Activated CD4-positive, alpha-beta T cell treated with anti-CD3 and anti-CD28 coated beads for 36 hours (primary cell): Measurements from ENCODE around the gene DCAF8. TPM values are rescaled to one million over a fixed set of nuclear protein-coding genes. Genes with fewer than 3 reads are reported as not detected.

Source experiments
- ATAC-seq: fragments of 200-7000 bp; cut with Tn5 transposase; one replicate; pipeline ENCODE4 v1.10.0; 2021; ENCODE audit warnings: mild to moderate bottlenecking, moderate library complexity
- CTCF ChIA-PET: fragments of 350-600 bp; sonication (Branson Sonifier 250); formaldehyde crosslinking; loops from one replicate; lab custom pipeline; 2021; ENCODE audit warnings: antibody characterized with exemption; lab: Charles Lee
- POLR2A ChIA-PET: fragments of 350-600 bp; sonication (Branson Sonifier 250); formaldehyde crosslinking; loops from one replicate; lab custom pipeline; 2021; ENCODE audit warnings: antibody characterized with exemption, inconsistent platforms; lab: Charles Lee
- DNase-seq: peaks from one replicate; pipeline ENCODE4 v3.0.0-alpha.2; 2020
- H3K27ac Mint-ChIP-seq: one replicate; pipeline ENCODE4 v1.8.0; 2021; ENCODE audit warnings: mixed read lengths
- H3K27me3 Mint-ChIP-seq: one replicate; pipeline ENCODE4 v1.8.0; 2021; ENCODE audit warnings: mixed read lengths
- H3K36me3 Mint-ChIP-seq: one replicate; pipeline ENCODE4 v1.8.0; 2021; ENCODE audit warnings: low read depth, mixed read lengths
- H3K4me1 Mint-ChIP-seq: one replicate; pipeline ENCODE4 v1.8.0; 2021; ENCODE audit warnings: mixed read lengths
- H3K4me3 Mint-ChIP-seq: one replicate; pipeline ENCODE4 v1.8.0; 2021; ENCODE audit warnings: mild to moderate bottlenecking, moderate library complexity, mixed read lengths
- H3K9me3 Mint-ChIP-seq: one replicate; pipeline ENCODE4 v1.8.0; 2021; ENCODE audit warnings: low read depth, mixed read lengths
- intact Hi-C, 2 experiments: fragments of 100-400 bp; cut with DNase I in 1 of 2; cut with micrococcal nuclease in 1 of 2; formaldehyde crosslinking; loops; one replicate each; pipeline versions ENCODE4 v1.14.2 to v1.15.1; 2022 to 2024; cut with DNase I, micrococcal nuclease
- total RNA-seq, 2 experiments: library from RNA; stranded (reverse); gene quantifications; one replicate each; pipeline ENCODE4 v1.2.3, GENCODE V29; 2021

Gene DCAF8
- total RNA-seq, 2 experiments from 2014 or later = 116 to 135 TPM

GRCh38 chr1:160245434-160245833 lies 16.9 kb downstream of the DCAF8 start:
- Mint-ChIP-seq H3K9me3 (no peaks in the 10 kb centered on the region), H3K4me3 (no peak overlapping the region), H3K4me1 (peaks cover 8% of the 10 kb centered on the region), H3K36me3 (peaks cover 16% of the 10 kb centered on the region), H3K27me3 (no peaks in the 10 kb centered on the region), H3K27ac (no peak overlapping the region)
- POLR2A ChIA-PET = no interaction called here
- ATAC-seq (no peak), DNase-seq (no peak)
- CTCF ChIA-PET = interaction anchor here (1.2 to 1.5 kb wide), 3 partner anchors 47 to 362 kb away, joined by 3 to 7 read pairs (median 4); no protein-coding TSS in a partner anchor
- intact Hi-C loops = no loop called here

GRCh38 chr1:160244209-160244608 lies 18.1 kb downstream of the DCAF8 start:
- Mint-ChIP-seq H3K9me3 (no peaks in the 10 kb centered on the region), H3K4me1 (peaks cover 8% of the 10 kb centered on the region), H3K27ac (no peak overlapping the region), H3K36me3 (peaks cover 23% of the 10 kb centered on the region), H3K4me3 (no peak overlapping the region), H3K27me3 (no peaks in the 10 kb centered on the region)
- ChIA-PET CTCF (interaction anchor here (0.6 to 1.5 kb wide), 5 partner anchors 48 to 414 kb away, joined by 3 to 7 read pairs (median 3); no protein-coding TSS in a partner anchor), POLR2A (no interaction called here)
- intact Hi-C loops = no loop called here
- ATAC-seq (no peak), DNase-seq (no peak)

- intact Hi-C loops = no loop called here
- no peak for ATAC-seq
- no peak overlapping the region for H3K4me3 Mint-ChIP-seq
- H3K27me3 Mint-ChIP-seq = no peaks in the 10 kb centered on the region
- DNase-seq = no peak
- H3K27ac Mint-ChIP-seq = no peak overlapping the region
- CTCF ChIA-PET = interaction anchor here (0.6 to 1.4 kb wide), 7 partner anchors 8 to 413 kb away, joined by 3 to 10 read pairs (median 3); no protein-coding TSS in a partner anchor
- H3K9me3 Mint-ChIP-seq = no peaks in the 10 kb centered on the region
- POLR2A ChIA-PET = no interaction called here
- H3K4me1 Mint-ChIP-seq = peaks cover 8% of the 10 kb centered on the region
- peaks cover 25% of the 10 kb centered on the region for H3K36me3 Mint-ChIP-seq
Observed at GRCh38 chr1:160243767-160244166, 18.6 kb downstream of the DCAF8 start.

- no peaks in the 10 kb centered on the region for H3K27me3 Mint-ChIP-seq
- H3K9me3 Mint-ChIP-seq = no peaks in the 10 kb centered on the region
- DNase-seq (no peak), ATAC-seq (no peak)
- H3K4me1 Mint-ChIP-seq = peaks cover 2% of the 10 kb centered on the region
- no peak overlapping the region for H3K4me3 Mint-ChIP-seq
- intact Hi-C loops = no loop called here
- peaks cover 42% of the 10 kb centered on the region for H3K36me3 Mint-ChIP-seq
- ChIA-PET POLR2A (no interaction called here), CTCF (interaction anchor here (0.6 to 1.9 kb wide), 7 partner anchors 10 to 55 kb away, joined by 3 to 8 read pairs (median 4); no protein-coding TSS in a partner anchor)
- H3K27ac Mint-ChIP-seq = no peak overlapping the region
Observed at GRCh38 chr1:160239582-160240299, 22.6 kb downstream of the DCAF8 start.

- Mint-ChIP-seq H3K27ac (no peak overlapping the region), H3K36me3 (peaks cover 39% of the 10 kb centered on the region)
- POLR2A ChIA-PET = no interaction called here
Observed at GRCh38 chr1:160238408-160238807, 23.9 kb downstream of the DCAF8 start.

GRCh38 chr1:160237558-160237957 lies 24.8 kb downstream of the DCAF8 start:
- CTCF ChIA-PET = interaction anchor here (0.8 kb wide), 1 partner anchor 156 kb away, joined by 4 read pairs; the partner anchor contains the start of gene KCNJ9
- DNase-seq (no peak), ATAC-seq (no peak)
- Mint-ChIP-seq H3K27ac (no peak overlapping the region), H3K4me3 (no peak overlapping the region), H3K27me3 (no peaks in the 10 kb centered on the region), H3K9me3 (no peaks in the 10 kb centered on the region), H3K4me1 (peaks cover 9% of the 10 kb centered on the region), H3K36me3 (peaks cover 41% of the 10 kb centered on the region)
- POLR2A ChIA-PET = no interaction called here
- intact Hi-C loops = no loop called here

More at GRCh38 chr1:160238408-160238807, 23.9 kb downstream of the DCAF8 start:
- DNase-seq (no peak), ATAC-seq (no peak)
- Mint-ChIP-seq H3K4me3 (no peak overlapping the region), H3K27me3 (no peaks in the 10 kb centered on the region), H3K9me3 (no peaks in the 10 kb centered on the region), H3K4me1 (peaks cover 11% of the 10 kb centered on the region)
- CTCF ChIA-PET = interaction anchor here (0.6 to 1.9 kb wide), 7 partner anchors 14 to 157 kb away, joined by 3 to 8 read pairs (median 4); partner anchors contain the start of gene KCNJ9
- intact Hi-C loops = no loop called here

GRCh38 chr1:160236806-160237205 lies 25.5 kb downstream of the DCAF8 start:
- ATAC-seq = no peak
- H3K4me3 Mint-ChIP-seq = no peak overlapping the region
- peaks cover 9% of the 10 kb centered on the region for H3K4me1 Mint-ChIP-seq
- ChIA-PET CTCF (interaction anchor here (3.7 kb wide), 1 partner anchor 15 kb away, joined by 23 read pairs; no protein-coding TSS in a partner anchor), POLR2A (no interaction called here)
- H3K36me3 Mint-ChIP-seq = peaks cover 39% of the 10 kb centered on the region
- H3K27ac Mint-ChIP-seq = peak overlapping the region; percentile 33
- H3K27me3 Mint-ChIP-seq = no peaks in the 10 kb centered on the region
- H3K9me3 Mint-ChIP-seq = no peaks in the 10 kb centered on the region
- no peak for DNase-seq
- intact Hi-C loops = no loop called here

- no peak overlapping the region for H3K4me3 Mint-ChIP-seq
- H3K27ac Mint-ChIP-seq = no peak overlapping the region
- no peaks in the 10 kb centered on the region for H3K9me3 Mint-ChIP-seq
- CTCF ChIA-PET = interaction anchor here (0.7 to 3.7 kb wide), 5 partner anchors 12 to 19 kb away, joined by 3 to 23 read pairs (median 3); no protein-coding TSS in a partner anchor
- POLR2A ChIA-PET = no interaction called here
- H3K36me3 Mint-ChIP-seq = peaks cover 42% of the 10 kb centered on the region
- intact Hi-C loops = no loop called here
- H3K27me3 Mint-ChIP-seq = no peaks in the 10 kb centered on the region
- H3K4me1 Mint-ChIP-seq = peaks cover 9% of the 10 kb centered on the region
- ATAC-seq = no peak
- no peak for DNase-seq
Observed at GRCh38 chr1:160232911-160233310, 29.4 kb downstream of the DCAF8 start.

- Mint-ChIP-seq H3K27ac (no peak overlapping the region), H3K4me3 (no peak overlapping the region), H3K36me3 (peaks cover 49% of the 10 kb centered on the region), H3K4me1 (no peaks in the 10 kb centered on the region), H3K27me3 (no peaks in the 10 kb centered on the region), H3K9me3 (no peaks in the 10 kb centered on the region)
- ChIA-PET POLR2A (no interaction called here), CTCF (interaction anchor here (0.6 to 2.2 kb wide), 6 partner anchors 9 to 88 kb away, joined by 3 to 7 read pairs (median 4); no protein-coding TSS in a partner anchor)
- no peak for ATAC-seq
- intact Hi-C loops = no loop called here
- DNase-seq = no peak
Observed at GRCh38 chr1:160228431-160228830, 33.9 kb downstream of the DCAF8 start.

- ATAC-seq (no peak), DNase-seq (no peak)
- Mint-ChIP-seq H3K27me3 (no peaks in the 10 kb centered on the region), H3K36me3 (peaks cover 47% of the 10 kb centered on the region), H3K4me1 (no peaks in the 10 kb centered on the region), H3K27ac (no peak overlapping the region), H3K4me3 (no peak overlapping the region), H3K9me3 (no peaks in the 10 kb centered on the region)
- intact Hi-C loops = no loop called here
- ChIA-PET CTCF (interaction anchor here (0.7 to 2.0 kb wide), 6 partner anchors 8 to 396 kb away, joined by 3 to 6 read pairs (median 4); no protein-coding TSS in a partner anchor), POLR2A (no interaction called here)
Observed at GRCh38 chr1:160227561-160227960, 34.8 kb downstream of the DCAF8 start.

- Mint-ChIP-seq H3K27me3 (no peaks in the 10 kb centered on the region), H3K9me3 (no peaks in the 10 kb centered on the region), H3K27ac (no peak overlapping the region), H3K4me3 (no peak overlapping the region), H3K36me3 (peaks cover 50% of the 10 kb centered on the region), H3K4me1 (no peaks in the 10 kb centered on the region)
- ATAC-seq = no peak
- no peak for DNase-seq
- intact Hi-C loops = no loop called here
- POLR2A ChIA-PET = no interaction called here
- CTCF ChIA-PET = interaction anchor here (0.7 to 2.0 kb wide), 6 partner anchors 8 to 396 kb away, joined by 3 to 6 read pairs (median 4); no protein-coding TSS in a partner anchor
Observed at GRCh38 chr1:160227034-160227433, 35.3 kb downstream of the DCAF8 start.
